HCT116 (cell line): Measurements from ENCODE around the gene GDF10. TPM values are rescaled to one million over a fixed set of nuclear protein-coding genes. Genes with fewer than 3 reads are reported as not detected.

Experiments used
- ATAC-seq: fragments of 200-7000 bp; cut with Tn5 transposase; 2 replicates; pipeline ENCODE4 v1.9.1; 2020; ENCODE audit warnings: mild to moderate bottlenecking, moderate library complexity
- BruUV-seq: library from RNA; stranded (reverse); fragments of 400-500 nt; replicated peaks from 2 replicates; lab custom pipeline; 2021; lab: Mats Ljungman, UMichigan
- CTCF ChIA-PET: fragments of 300-600 bp; sonication (Branson Sonifier 250); formaldehyde crosslinking; loops from one replicate; lab custom pipeline; 2021; ENCODE audit warnings: antibody characterized with exemption; lab: Charles Lee
- POLR2A ChIA-PET: fragments of 300-600, 350-600 bp; sonication (Branson Sonifier 250); formaldehyde crosslinking; loops from one replicate; lab custom pipeline; 2021; ENCODE audit warnings: antibody characterized with exemption; lab: Charles Lee
- RAD21 ChIA-PET, 2 experiments: fragments of 300-600 bp; sonication (Branson Sonifier 250); formaldehyde crosslinking; loops; one replicate each; lab custom pipeline; 2023; ENCODE audit warnings: low total read pairs in 2 of 2; ENCODE audit not compliant: uncharacterized antibody in 2 of 2, unreplicated experiment in 2 of 2, low non-redundant PET in 1 of 2; lab: Charles Lee
- DNase-seq: peaks from one replicate; pipeline ENCODE4 v3.0.0-alpha.2; 2010; ENCODE audit warnings: low read depth, low spot score
- H2AFZ ChIP-seq: fragments of 200-600 bp; shearing (Covaris generic), sonication (generic); 2 replicates; pipeline ENCODE4 v1.6.1; 2017; ENCODE audit warnings: low read depth, mixed run types, mixed read lengths, antibody characterized with exemption, low read length; ENCODE audit not compliant: poor library complexity, severe bottlenecking
- H3K27ac ChIP-seq: 2 replicates; pipeline ENCODE4 v1.5.1; 2012; ENCODE audit warnings: low read depth, low read length
- H3K27me3 ChIP-seq: fragments of 200-600 bp; sonication (generic); 2 replicates; pipeline ENCODE4 v1.6.1; 2016; ENCODE audit warnings: mixed run types, low read length, mixed read lengths; ENCODE audit not compliant: insufficient read depth
- H3K36me3 ChIP-seq, 2 experiments: fragments of 200-500 bp in 1 of 2; fragments of 200-600 bp in 1 of 2; sonication (Bioruptor generic) in 1 of 2; sonication (generic) in 1 of 2; 2 replicates each; pipeline versions ENCODE4 v1.5.1 to v1.6.1; 2014 to 2016; ENCODE audit warnings: low read length in 2 of 2, inconsistent platforms in 1 of 2, mixed read lengths in 1 of 2, mixed run types in 1 of 2; ENCODE audit not compliant: insufficient read depth in 2 of 2, control insufficient read depth in 1 of 2
- H3K4me1 ChIP-seq, 2 experiments: fragments of 200-600 bp in 1 of 2; sonication (generic) in 1 of 2; 2 replicates each; pipeline versions ENCODE4 v1.5.1 to v1.6.1; 2012 to 2017; ENCODE audit warnings: low read length in 2 of 2, inconsistent platforms in 1 of 2, mild to moderate bottlenecking in 1 of 2, mixed read lengths in 1 of 2, mixed run types in 1 of 2, moderate library complexity in 1 of 2; ENCODE audit not compliant: insufficient read depth in 2 of 2, control insufficient read depth in 1 of 2
- H3K4me2 ChIP-seq: fragments of 200-600 bp; sonication (generic); 2 replicates; pipeline ENCODE4 v1.6.1; 2017; ENCODE audit warnings: mixed run types, low read length, mixed read lengths
- H3K4me3 ChIP-seq, 2 experiments: fragments of 200-600 bp in 1 of 2; sonication (generic) in 1 of 2; replicated peaks in 1 of 2; 2 replicates each; pipeline ENCODE4 v1.5.1; 2011 to 2016; ENCODE audit warnings: low read length in 2 of 2, control low read depth in 1 of 2, low read depth in 1 of 2, mild to moderate bottlenecking in 1 of 2, mixed read lengths in 1 of 2, mixed run types in 1 of 2
- H3K79me2 ChIP-seq: fragments of 200-600 bp; sonication (generic); 2 replicates; pipeline ENCODE4 v1.6.1; 2017; ENCODE audit warnings: mild to moderate bottlenecking, mixed run types, low read length, moderate library complexity, mixed read lengths; ENCODE audit not compliant: insufficient read depth
- H3K9ac ChIP-seq: fragments of 200-600 bp; sonication (generic); 2 replicates; pipeline ENCODE4 v1.6.1; 2016; ENCODE audit warnings: low read length, mixed read lengths
- H3K9me2 ChIP-seq: fragments of 200-600 bp; sonication (generic), shearing (Covaris generic); 2 replicates; pipeline ENCODE4 v1.6.1; 2017; ENCODE audit warnings: mixed run types, mild to moderate bottlenecking, moderate library complexity; ENCODE audit not compliant: insufficient read depth
- H3K9me3 ChIP-seq, 2 experiments: fragments of 200-500 bp in 1 of 2; fragments of 200-600 bp in 1 of 2; sonication (Bioruptor generic) in 1 of 2; sonication (generic) in 1 of 2; 2 replicates each; pipeline ENCODE4 v1.6.1; 2014 to 2017; ENCODE audit warnings: low read length in 2 of 2, mixed read lengths in 2 of 2, inconsistent platforms in 1 of 2, low read depth in 1 of 2, mild to moderate bottlenecking in 1 of 2, mixed run types in 1 of 2, moderate library complexity in 1 of 2; ENCODE audit not compliant: control insufficient read depth in 1 of 2, insufficient read depth in 1 of 2
- H4K20me1 ChIP-seq: fragments of 200-600 bp; sonication (generic), shearing (Covaris generic); 2 replicates; pipeline ENCODE4 v1.6.1; 2017; ENCODE audit warnings: mixed run types, mild to moderate bottlenecking, moderate library complexity; ENCODE audit not compliant: insufficient read depth
- CTCF ChIP-seq, 3 experiments: fragments of 200-600 bp in 1 of 3; sonication (generic) in 1 of 3; IDR thresholded peaks in 2 of 3; conservative IDR thresholded peaks in 1 of 3; 2 replicates each; pipeline ENCODE4 v1.5.1; 2012 to 2017; ENCODE audit warnings: low read depth in 2 of 3, low read length in 2 of 3, antibody characterized with exemption in 1 of 3, borderline replicate concordance in 1 of 3, control low read depth in 1 of 3, mild to moderate bottlenecking in 1 of 3, mixed read lengths in 1 of 3, mixed run types in 1 of 3, moderate library complexity in 1 of 3; ENCODE audit not compliant: insufficient read depth in 1 of 3
- EZH2 ChIP-seq: fragments of 200-600 bp; sonication (generic); IDR thresholded peaks from 2 replicates; pipeline ENCODE4 v1.6.1; 2017; ENCODE audit warnings: antibody characterized with exemption, mixed run types
- FOSL1 ChIP-seq: IDR thresholded peaks from 2 replicates; pipeline ENCODE4 v1.6.1; 2012; ENCODE audit warnings: low read depth
- JUND ChIP-seq: IDR thresholded peaks from 2 replicates; pipeline ENCODE4 v1.6.1; 2012
- POLR2AphosphoS5 ChIP-seq: IDR thresholded peaks from 2 replicates; pipeline ENCODE4 v1.6.1; 2011; ENCODE audit warnings: mild to moderate bottlenecking, low read depth, low read length, moderate library complexity
- RAD21 ChIP-seq: IDR thresholded peaks from 2 replicates; pipeline ENCODE4 v1.6.1; 2012; ENCODE audit warnings: low read depth, mild to moderate bottlenecking
- SIN3A ChIP-seq: IDR thresholded peaks from 2 replicates; pipeline ENCODE4 v1.6.1; 2012; ENCODE audit warnings: low read depth
- ZBTB33 ChIP-seq: IDR thresholded peaks from 2 replicates; pipeline ENCODE4 v1.6.1; 2011; ENCODE audit warnings: mild to moderate bottlenecking, low read length, moderate library complexity; ENCODE audit not compliant: insufficient replicate concordance; ENCODE audit errors: extremely low read depth
- intact Hi-C: fragments of 100-400 bp; cut with micrococcal nuclease; formaldehyde crosslinking; loops from 2 replicates; pipeline ENCODE4 v1.10.0; 2022
- total RNA-seq: library from RNA; stranded (reverse); gene quantifications from one replicate; pipeline ENCODE4 v1.2.1, GENCODE V29; 2021; ENCODE audit not compliant: unreplicated experiment
- TF ChIP-seq, protein P1 (sequence below): IDR thresholded peaks from 2 replicates; pipeline ENCODE4 v1.6.1; 2012
- TF ChIP-seq, protein P2 (sequence below): IDR thresholded peaks from 2 replicates; pipeline ENCODE4 v1.6.1; 2012; ENCODE audit warnings: low read depth

The GDF10 gene
- total RNA-seq, 1 experiment from 2014 or later = not detected

DNA sequence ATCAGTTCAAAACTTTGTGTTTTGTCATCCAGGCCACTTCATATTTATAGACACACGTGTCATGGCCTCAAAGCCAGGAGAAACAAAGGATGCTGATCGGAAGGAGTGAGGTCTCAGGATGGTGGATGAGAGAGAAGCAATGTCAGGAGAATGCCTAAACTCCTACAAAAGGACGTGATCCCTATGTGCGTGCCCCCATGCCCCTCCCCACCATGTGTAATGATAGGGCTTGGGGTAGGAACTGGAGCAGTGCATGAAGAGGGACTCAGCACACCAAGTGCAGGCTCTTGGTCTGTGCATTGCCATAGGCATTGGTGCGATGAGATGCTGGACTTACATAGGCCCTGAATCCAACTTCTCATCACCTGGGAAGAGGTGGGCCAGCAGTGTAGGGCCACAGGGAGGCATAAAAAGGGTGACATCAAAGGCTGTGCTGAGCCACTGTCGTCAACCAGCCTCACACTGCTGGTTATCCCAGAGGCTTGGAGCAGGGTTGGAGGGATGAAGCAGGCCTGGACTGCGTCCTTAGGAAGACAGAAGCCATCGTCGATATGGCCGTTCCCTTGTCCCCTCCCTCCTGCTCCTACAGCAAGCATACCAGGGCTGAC, 46.9 kb upstream of the GDF10 start:
- Histone ChIP-seq H3K27ac (no peak overlapping the region), H3K9me2 (no peaks in the 10 kb centered on the region), H3K4me2 (no peak overlapping the region), H3K79me2 (no peaks in the 10 kb centered on the region), H3K4me3 (no peak overlapping the region), H3K9me3 (no peaks in the 10 kb centered on the region), H3K9ac (no peak overlapping the region), H4K20me1 (no peaks in the 10 kb centered on the region), H3K4me1 (no peaks in the 10 kb centered on the region), H3K36me3 (no peaks in the 10 kb centered on the region), H3K27me3 (peaks cover 4% of the 10 kb centered on the region; the same call in 1 of the 2 replicates), H2AFZ (no peak overlapping the region)
- no peak for DNase-seq
- ATAC-seq = no peak
- CTCF ChIA-PET = no interaction called here
- no peak for TF ChIP-seq FOSL1
- POLR2A ChIA-PET = no interaction called here
- RAD21 ChIA-PET = no interaction called here
- intact Hi-C loops = no loop called here
- no TSS peak for BruUV-seq

GRCh38 chr10:47253651-47254375, 46.2 kb upstream of the GDF10 start:
- H3K36me3 ChIP-seq = no peaks in the 10 kb centered on the region
- H3K9me2 ChIP-seq = no peaks in the 10 kb centered on the region
- no peak overlapping the region for H3K9ac ChIP-seq
- no peak for DNase-seq
- H2AFZ ChIP-seq = no peak overlapping the region
- no TSS peak for BruUV-seq
- no peaks in the 10 kb centered on the region for H3K9me3 ChIP-seq
- peaks cover 4% of the 10 kb centered on the region; the same call in 1 of the 2 replicates for H3K27me3 ChIP-seq
- CTCF ChIA-PET = no interaction called here
- no peak overlapping the region for H3K4me3 ChIP-seq
- no peaks in the 10 kb centered on the region for H3K4me1 ChIP-seq
- intact Hi-C loops = no loop called here
- no peak overlapping the region for H3K4me2 ChIP-seq
- ATAC-seq = no peak
- H4K20me1 ChIP-seq = no peaks in the 10 kb centered on the region
- H3K27ac ChIP-seq = no peak overlapping the region
- RAD21 ChIA-PET = no interaction called here
- POLR2A ChIA-PET = no interaction called here
- no peaks in the 10 kb centered on the region for H3K79me2 ChIP-seq
- TF ChIP-seq CTCF (IDR thresholded peaks at IDR 0.05 in 2 of 3, conservative IDR thresholded peaks at IDR 0.05 in 1 of 3; ENCODE audit: borderline replicate concordance in 1 of 3, insufficient read depth in 1 of 3, low read depth in 2 of 3, low read length in 2 of 3) = no peak
- TF ChIP-seq EZH2 = no peak
- TF ChIP-seq, protein P1, sequence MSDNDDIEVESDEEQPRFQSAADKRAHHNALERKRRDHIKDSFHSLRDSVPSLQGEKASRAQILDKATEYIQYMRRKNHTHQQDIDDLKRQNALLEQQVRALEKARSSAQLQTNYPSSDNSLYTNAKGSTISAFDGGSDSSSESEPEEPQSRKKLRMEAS = no peak
- no peak for TF ChIP-seq RAD21
- no peak for TF ChIP-seq POLR2AphosphoS5
- no peak for TF ChIP-seq JUND
- TF ChIP-seq ZBTB33 = no peak
- no peak for TF ChIP-seq FOSL1
- TF ChIP-seq, protein P2, sequence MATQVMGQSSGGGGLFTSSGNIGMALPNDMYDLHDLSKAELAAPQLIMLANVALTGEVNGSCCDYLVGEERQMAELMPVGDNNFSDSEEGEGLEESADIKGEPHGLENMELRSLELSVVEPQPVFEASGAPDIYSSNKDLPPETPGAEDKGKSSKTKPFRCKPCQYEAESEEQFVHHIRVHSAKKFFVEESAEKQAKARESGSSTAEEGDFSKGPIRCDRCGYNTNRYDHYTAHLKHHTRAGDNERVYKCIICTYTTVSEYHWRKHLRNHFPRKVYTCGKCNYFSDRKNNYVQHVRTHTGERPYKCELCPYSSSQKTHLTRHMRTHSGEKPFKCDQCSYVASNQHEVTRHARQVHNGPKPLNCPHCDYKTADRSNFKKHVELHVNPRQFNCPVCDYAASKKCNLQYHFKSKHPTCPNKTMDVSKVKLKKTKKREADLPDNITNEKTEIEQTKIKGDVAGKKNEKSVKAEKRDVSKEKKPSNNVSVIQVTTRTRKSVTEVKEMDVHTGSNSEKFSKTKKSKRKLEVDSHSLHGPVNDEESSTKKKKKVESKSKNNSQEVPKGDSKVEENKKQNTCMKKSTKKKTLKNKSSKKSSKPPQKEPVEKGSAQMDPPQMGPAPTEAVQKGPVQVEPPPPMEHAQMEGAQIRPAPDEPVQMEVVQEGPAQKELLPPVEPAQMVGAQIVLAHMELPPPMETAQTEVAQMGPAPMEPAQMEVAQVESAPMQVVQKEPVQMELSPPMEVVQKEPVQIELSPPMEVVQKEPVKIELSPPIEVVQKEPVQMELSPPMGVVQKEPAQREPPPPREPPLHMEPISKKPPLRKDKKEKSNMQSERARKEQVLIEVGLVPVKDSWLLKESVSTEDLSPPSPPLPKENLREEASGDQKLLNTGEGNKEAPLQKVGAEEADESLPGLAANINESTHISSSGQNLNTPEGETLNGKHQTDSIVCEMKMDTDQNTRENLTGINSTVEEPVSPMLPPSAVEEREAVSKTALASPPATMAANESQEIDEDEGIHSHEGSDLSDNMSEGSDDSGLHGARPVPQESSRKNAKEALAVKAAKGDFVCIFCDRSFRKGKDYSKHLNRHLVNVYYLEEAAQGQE = no peak
- no peak for TF ChIP-seq SIN3A
